ENCODE data around the gene TIMP3.

TIMP3 gene

GRCh38 chr22:32903507-32903906 lies 102.0 kb downstream of the TIMP3 start:
- Histone ChIP-seq H3K9me2 (replicated peaks; ENCODE audit: insufficient read depth, low read length) (no peaks in the 10 kb centered on the region), H3K4me1 (ENCODE audit: low read length) (no peaks in the 10 kb centered on the region), H3K9me3 (replicated peaks; ENCODE audit: insufficient read depth, low read length) (no peaks in the 10 kb centered on the region), H4K20me1 (ENCODE audit: insufficient read depth, low read length) (no peaks in the 10 kb centered on the region), H3K27me3 (replicated peaks; ENCODE audit: insufficient read depth, low read length) (no peaks in the 10 kb centered on the region), H3F3A (ENCODE audit: insufficient read depth, low read length) (no peaks in the 10 kb centered on the region), H2AFZ (ENCODE audit: low read length) (no peak overlapping the region), H3K36me3 (replicated peaks; ENCODE audit: insufficient read depth, low read length) (no peaks in the 10 kb centered on the region), H3K27ac (ENCODE audit: low read length) (no peak overlapping the region), H3K79me2 (ENCODE audit: low read length) (no peaks in the 10 kb centered on the region), H3K4me3 (ENCODE audit: low read length) (no peak overlapping the region), H3K4me2 (ENCODE audit: low read depth, low read length) (no peak overlapping the region), H3K9ac (ENCODE audit: low read length) (no peak overlapping the region)
- no peak for DNase-seq
- TF ChIP-seq EZH2 (optimal IDR thresholded peaks at IDR 0.05; ENCODE audit: low read depth, low read length) = no peak
- no peak for TF ChIP-seq EZH2phosphoT487 (IDR thresholded peaks at IDR 0.05; ENCODE audit: low read length)
- TF ChIP-seq CTCF (IDR thresholded peaks at IDR 0.05; ENCODE audit: low read length) = no peak

GRCh38 chr22:32904044-32904443 lies 102.5 kb downstream of the TIMP3 start:
- Histone ChIP-seq H2AFZ (ENCODE audit: low read length) (no peak overlapping the region), H4K20me1 (ENCODE audit: insufficient read depth, low read length) (no peaks in the 10 kb centered on the region), H3K4me1 (ENCODE audit: low read length) (no peaks in the 10 kb centered on the region), H3K27me3 (replicated peaks; ENCODE audit: insufficient read depth, low read length) (no peaks in the 10 kb centered on the region), H3K9me3 (replicated peaks; ENCODE audit: insufficient read depth, low read length) (no peaks in the 10 kb centered on the region), H3F3A (ENCODE audit: insufficient read depth, low read length) (no peaks in the 10 kb centered on the region), H3K4me2 (ENCODE audit: low read depth, low read length) (no peak overlapping the region), H3K9ac (ENCODE audit: low read length) (no peak overlapping the region), H3K27ac (ENCODE audit: low read length) (no peak overlapping the region), H3K9me2 (replicated peaks; ENCODE audit: insufficient read depth, low read length) (no peaks in the 10 kb centered on the region), H3K4me3 (ENCODE audit: low read length) (no peak overlapping the region), H3K36me3 (replicated peaks; ENCODE audit: insufficient read depth, low read length) (no peaks in the 10 kb centered on the region), H3K79me2 (ENCODE audit: low read length) (no peaks in the 10 kb centered on the region)
- TF ChIP-seq EZH2phosphoT487 (IDR thresholded peaks at IDR 0.05; ENCODE audit: low read length) (no peak), CTCF (IDR thresholded peaks at IDR 0.05; ENCODE audit: low read length) (no peak), EZH2 (optimal IDR thresholded peaks at IDR 0.05; ENCODE audit: low read depth, low read length) (no peak)
- DNase-seq = peak; percentile 17

- no peaks in the 10 kb centered on the region for H3K27me3 ChIP-seq (replicated peaks; ENCODE audit: insufficient read depth, low read length)
- no peaks in the 10 kb centered on the region for H3K9me3 ChIP-seq (replicated peaks; ENCODE audit: insufficient read depth, low read length)
- H3K4me1 ChIP-seq (ENCODE audit: low read length) = no peaks in the 10 kb centered on the region
- DNase-seq = no peak
- no peak overlapping the region for H3K9ac ChIP-seq (ENCODE audit: low read length)
- H3F3A ChIP-seq (ENCODE audit: insufficient read depth, low read length) = no peaks in the 10 kb centered on the region
- H3K4me3 ChIP-seq (ENCODE audit: low read length) = no peak overlapping the region
- no peak overlapping the region for H2AFZ ChIP-seq (ENCODE audit: low read length)
- no peaks in the 10 kb centered on the region for H3K9me2 ChIP-seq (replicated peaks; ENCODE audit: insufficient read depth, low read length)
- no peaks in the 10 kb centered on the region for H3K36me3 ChIP-seq (replicated peaks; ENCODE audit: insufficient read depth, low read length)
- no peak overlapping the region for H3K27ac ChIP-seq (ENCODE audit: low read length)
- TF ChIP-seq CTCF (IDR thresholded peaks at IDR 0.05; ENCODE audit: low read length) (no peak), EZH2phosphoT487 (IDR thresholded peaks at IDR 0.05; ENCODE audit: low read length) (no peak), EZH2 (optimal IDR thresholded peaks at IDR 0.05; ENCODE audit: low read depth, low read length) (no peak)
- H3K4me2 ChIP-seq (ENCODE audit: low read depth, low read length) = no peak overlapping the region
- no peaks in the 10 kb centered on the region for H3K79me2 ChIP-seq (ENCODE audit: low read length)
- H4K20me1 ChIP-seq (ENCODE audit: insufficient read depth, low read length) = no peaks in the 10 kb centered on the region
Measured at GRCh38 chr22:32905400-32905799, 103.9 kb downstream of the TIMP3 start.

Measured in MM.1S (cell line).